Adrenal gland (tissue), 5 donors: Measurements from ENCODE around the gene BLOC1S3.

Source experiments
- POLR2A ChIP-seq, 2 donors: fragments of 450-650 bp; IDR thresholded peaks; one replicate each; pipeline ENCODE4 v1.6.1; 2017; ENCODE audit warnings: antibody characterized with exemption in 2 of 2, mild to moderate bottlenecking in 2 of 2, moderate library complexity in 1 of 2
- TF ChIP-seq, protein P1 (sequence below), 6 experiments: fragments of 450-650 bp in 4 of 6; fragments of 200-600 bp in 2 of 6; sonication (generic) in 1 of 6; IDR thresholded peaks; 1 replicate in 5 of 6; 2 replicates in 1 of 6; pipeline versions ENCODE4 v1.5.1 to v1.8.0; 2016 to 2021; ENCODE audit warnings: antibody characterized with exemption in 6 of 6, mild to moderate bottlenecking in 2 of 6, moderate library complexity in 1 of 6
- donor health status: DM: no; HTN: no; CAD: no.

DNA sequence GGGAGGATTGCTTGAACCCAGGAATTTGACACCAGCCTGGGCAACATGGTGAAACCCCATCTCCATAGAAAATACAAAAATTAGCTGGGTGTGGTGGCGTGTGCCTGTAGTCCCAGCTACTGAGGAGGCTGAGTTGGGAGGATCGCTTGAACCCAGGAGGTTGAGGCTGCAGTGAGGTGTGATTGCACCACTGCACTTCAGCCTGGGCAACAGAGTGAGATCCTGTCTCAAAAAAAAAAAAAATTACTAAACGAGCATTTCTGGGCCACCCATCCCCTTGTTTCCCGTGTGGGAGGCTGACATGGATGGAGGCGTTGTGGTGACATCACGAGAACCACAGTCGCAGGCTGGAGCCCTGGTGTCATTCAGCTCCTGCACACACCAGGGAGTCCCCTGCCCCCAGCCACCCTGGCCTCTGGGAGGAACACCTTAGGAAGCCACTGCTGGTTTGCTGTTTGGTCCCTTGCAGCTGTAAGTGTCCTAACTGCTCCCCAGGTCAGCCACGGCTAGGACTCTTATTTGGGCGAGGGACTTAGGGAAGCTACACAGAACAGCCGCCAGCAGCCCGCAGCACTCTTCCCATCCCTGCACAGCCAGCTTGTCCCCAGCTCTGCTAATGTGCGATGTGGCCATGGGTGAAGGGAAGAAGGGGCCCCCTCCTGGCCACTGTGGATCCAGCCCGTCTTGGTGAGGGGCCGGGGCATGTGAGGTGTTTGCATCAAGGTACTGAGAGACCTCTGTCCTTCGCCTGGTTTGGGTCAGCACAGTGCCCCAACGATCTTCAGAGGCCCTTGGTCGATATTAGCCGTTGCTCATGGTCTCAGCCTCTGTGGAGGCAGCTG lies 30.5 kb upstream of the BLOC1S3 start:
- TF ChIP-seq, protein P1, sequence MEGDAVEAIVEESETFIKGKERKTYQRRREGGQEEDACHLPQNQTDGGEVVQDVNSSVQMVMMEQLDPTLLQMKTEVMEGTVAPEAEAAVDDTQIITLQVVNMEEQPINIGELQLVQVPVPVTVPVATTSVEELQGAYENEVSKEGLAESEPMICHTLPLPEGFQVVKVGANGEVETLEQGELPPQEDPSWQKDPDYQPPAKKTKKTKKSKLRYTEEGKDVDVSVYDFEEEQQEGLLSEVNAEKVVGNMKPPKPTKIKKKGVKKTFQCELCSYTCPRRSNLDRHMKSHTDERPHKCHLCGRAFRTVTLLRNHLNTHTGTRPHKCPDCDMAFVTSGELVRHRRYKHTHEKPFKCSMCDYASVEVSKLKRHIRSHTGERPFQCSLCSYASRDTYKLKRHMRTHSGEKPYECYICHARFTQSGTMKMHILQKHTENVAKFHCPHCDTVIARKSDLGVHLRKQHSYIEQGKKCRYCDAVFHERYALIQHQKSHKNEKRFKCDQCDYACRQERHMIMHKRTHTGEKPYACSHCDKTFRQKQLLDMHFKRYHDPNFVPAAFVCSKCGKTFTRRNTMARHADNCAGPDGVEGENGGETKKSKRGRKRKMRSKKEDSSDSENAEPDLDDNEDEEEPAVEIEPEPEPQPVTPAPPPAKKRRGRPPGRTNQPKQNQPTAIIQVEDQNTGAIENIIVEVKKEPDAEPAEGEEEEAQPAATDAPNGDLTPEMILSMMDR (IDR thresholded peaks at IDR 0.05): no peak
- no peak for TF ChIP-seq POLR2A (IDR thresholded peaks at IDR 0.05)
